Measurements from ENCODE around the gene EZH2.

Gene EZH2

DNA sequence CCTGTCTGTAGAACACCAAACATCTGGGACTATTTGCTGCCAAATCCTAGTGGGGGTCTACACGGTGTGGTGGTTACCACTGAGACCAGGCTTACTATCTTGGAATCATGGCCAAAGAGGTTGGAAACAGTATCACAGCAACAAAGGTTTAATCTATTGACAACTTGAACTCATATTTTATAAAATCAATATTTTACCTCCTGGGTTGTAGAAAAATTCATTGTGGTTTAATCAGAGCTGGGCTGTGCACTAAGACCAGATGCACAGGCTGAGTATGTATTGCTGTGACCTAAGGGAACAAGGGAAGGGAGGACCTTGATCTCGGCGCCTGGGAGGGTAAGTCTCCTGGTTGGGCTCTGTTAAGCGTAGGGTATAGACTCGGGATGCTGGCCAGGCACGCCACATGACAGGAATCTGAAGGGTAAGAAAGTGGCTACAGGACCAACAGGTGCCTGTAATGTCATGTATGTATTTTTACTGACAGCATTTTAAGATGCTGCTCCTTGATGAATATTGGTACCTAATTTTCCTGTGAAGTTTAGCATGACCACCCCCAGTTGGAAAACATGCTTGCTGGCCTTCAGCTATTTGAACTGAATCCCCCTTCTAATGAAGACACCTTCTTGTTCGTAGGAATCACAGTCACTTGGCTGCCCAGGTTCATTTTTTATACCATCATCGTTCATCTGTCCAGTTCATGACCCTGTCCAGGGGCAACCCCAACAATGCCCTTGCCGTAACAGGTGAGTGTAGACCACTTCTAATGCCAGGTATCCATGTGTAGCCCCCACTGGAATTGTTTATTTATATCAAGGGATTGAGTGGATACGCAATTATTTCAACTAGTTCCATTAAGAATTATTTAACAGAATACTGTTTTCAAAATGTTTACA, 79.5 kb downstream of the EZH2 start:
- DNase-seq (ENCODE audit: low read depth) = no peak

DNA sequence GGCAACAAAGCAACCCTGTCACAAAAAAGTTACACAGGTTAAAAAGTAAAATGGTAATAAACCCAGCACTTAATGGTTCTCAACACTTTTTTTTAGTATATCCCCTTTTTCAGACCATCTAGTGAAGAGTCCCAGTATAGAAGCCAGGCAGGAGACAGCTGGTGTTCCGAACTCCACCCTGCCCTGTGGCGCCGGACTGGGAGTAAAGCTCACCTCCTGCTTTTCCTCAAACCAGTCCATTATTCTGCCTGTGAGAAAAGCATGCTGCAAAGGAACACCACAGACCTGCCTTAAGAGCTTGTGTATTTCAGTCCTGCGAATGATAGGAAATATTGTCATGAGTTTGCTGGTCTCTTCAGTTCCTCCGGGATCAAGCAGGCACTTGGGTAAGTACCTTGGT, 81.0 kb downstream of the EZH2 start:
- DNase-seq (ENCODE audit: low read depth) = no peak

DNA sequence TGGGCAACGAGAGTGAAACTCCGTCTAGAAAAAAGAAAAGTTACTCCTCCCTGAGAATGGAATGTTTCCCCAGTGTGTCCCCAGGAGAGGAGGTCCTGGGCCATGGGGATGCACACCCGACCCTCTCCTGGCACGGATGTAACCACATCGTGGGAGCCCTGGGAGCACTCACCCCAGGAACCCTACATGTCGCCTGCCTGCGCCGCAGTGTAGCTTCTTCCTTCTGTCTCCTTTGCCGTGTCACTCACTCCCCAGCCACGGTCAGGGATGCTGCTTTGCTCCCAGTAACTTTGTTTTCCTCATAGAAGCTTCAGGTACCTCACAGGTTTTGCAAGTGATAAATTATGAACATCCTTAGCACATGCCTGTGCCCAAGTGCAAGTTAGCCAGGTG, 82.0 kb downstream of the EZH2 start:
- DNase-seq (ENCODE audit: low read depth) = no peak

- DNase-seq (ENCODE audit: low read depth) = no peak
Observed at GRCh38 chr7:148800677-148801076, 83.4 kb downstream of the EZH2 start.

DNA sequence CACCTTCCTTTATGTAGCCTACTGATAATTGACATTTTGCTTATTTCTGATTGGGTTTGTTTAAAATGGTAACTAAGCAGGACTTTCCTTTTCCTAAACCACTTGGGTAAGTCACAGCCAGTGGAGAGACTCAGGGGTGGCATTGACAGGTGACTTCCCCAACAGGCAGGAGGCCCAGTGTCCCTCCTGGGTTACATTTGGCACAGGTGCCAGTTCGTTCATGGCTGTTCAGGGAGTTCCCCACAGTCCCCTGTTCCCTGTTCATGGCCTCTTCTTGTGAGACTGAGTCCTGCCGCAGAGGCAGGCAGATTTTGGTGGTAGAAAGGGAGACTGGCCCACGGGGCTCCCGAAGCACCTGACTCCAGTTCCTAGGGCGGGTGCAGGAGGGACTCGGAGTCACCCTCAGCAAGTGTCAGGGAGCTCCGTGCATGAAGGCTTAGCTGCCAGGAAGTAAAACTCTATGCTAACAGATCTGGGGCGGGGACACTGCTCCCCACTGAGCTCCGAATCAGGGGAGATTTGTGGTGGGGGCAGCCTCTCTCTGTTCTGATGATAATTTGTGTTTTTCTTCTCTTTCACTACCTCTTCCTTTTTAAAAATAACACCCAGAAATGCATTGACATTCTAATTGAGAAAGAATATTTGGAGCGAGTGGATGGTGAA, 84.1 kb downstream of the EZH2 start:
- DNase-seq (ENCODE audit: low read depth) = no peak

- DNase-seq (ENCODE audit: low read depth) = no peak
Observed at GRCh38 chr7:148796841-148797240, 87.2 kb downstream of the EZH2 start.

- DNase-seq (ENCODE audit: low read depth) = no peak
Observed at GRCh38 chr7:148794476-148794875, 89.6 kb downstream of the EZH2 start.

DNA sequence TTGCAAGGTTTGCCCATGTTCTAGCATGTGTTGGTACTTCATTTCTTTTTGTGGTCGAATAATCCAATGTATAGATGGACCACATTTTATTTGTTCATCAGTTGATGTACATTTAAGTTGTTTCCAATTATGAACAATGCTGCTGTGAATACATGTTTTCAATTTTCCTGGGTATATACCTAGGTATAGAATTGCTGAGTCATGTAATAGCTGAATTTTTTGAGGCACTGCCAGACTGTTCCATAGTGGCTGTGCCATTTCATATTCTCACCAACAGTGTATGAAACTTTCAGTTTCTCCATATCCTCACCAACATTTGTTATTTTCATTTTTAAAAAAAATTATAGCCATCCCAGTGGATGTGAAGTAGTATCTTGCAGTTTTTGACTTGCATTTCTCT, 90.5 kb downstream of the EZH2 start:
- no peak for DNase-seq (ENCODE audit: low read depth)

DNA sequence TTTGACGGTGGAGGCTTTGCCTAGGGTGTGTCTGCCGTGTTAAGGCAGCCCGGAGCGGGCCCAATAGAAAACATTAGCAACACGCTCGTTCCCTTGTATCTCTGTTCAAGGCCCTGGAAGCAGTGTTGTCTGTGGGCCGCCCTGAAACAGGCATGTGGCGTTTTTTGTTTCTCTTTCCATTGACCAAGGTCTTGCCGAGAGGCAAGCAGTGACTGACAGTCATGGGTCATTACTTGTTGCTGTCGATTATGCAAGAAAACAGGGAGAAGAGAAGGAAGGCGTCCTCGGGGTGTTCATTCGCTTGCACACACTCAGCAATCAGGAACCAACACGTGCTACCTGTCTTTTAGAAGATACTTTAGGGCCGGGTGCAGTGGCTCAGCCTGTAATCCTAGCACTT, 92.5 kb downstream of the EZH2 start:
- DNase-seq (ENCODE audit: low read depth) = no peak

- no peak for DNase-seq (ENCODE audit: low read depth)
Observed at GRCh38 chr7:148790850-148791249, 93.2 kb downstream of the EZH2 start.

GRCh38 chr7:148790131-148790726, 93.9 kb downstream of the EZH2 start:
- no peak for DNase-seq (ENCODE audit: low read depth)

DNA sequence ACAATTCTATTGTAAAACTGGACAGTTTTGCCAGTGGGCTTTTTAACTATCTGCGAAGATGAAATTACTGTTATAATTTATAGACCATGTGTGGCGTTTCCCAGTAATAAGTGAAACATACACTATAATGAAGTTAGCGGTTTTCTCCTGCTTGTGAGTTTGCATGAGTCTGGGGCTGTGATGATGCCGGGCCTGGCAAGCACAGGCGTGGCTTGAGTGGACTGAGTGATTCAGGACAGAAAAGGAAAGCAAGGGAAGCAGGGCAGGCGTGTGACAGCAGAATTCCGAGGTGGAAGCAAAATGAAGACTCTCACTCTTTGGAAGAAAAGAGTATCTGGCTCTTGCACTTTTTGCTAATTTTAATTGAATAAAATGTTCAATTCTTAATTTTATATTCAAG, 94.9 kb downstream of the EZH2 start:
- DNase-seq (ENCODE audit: low read depth) = no peak

DNA sequence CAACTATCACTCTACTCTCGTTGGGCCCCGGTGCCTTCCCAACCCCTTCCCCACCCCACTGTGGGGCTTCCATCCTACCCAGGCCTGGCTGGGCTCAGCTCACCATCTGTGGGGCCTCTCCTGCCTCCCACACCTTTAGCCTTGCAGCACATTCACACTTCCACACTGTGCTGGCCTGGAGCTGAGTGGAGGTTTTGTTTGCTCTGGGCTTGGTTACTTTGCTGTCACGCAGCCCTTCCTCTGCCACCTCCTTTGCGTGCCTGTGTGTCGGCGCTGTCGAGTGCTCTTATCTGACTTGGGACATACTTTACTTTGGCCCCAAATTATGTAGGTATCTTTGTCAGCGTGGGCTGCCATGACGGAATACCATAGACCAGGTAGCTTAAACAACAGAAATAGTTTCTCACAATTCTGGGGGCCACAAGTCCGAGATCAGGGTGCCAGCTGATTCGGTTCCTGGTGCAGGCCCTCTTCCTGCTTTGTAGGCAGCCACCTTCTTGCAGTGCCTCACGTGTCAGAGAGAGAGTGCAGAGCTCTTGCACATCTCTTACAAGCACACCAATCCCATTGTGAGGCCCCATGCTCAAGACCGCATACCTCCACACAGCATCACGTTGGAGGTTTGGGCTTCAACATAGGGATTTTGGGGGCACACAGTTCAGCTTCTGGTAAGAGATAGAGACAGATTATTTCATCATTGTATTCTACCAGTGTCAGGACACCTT, 96.4 kb downstream of the EZH2 start:
- DNase-seq (ENCODE audit: low read depth) = no peak

- no peak for DNase-seq (ENCODE audit: low read depth)
Observed at GRCh38 chr7:148783801-148784527, 100.1 kb downstream of the EZH2 start.

DNA sequence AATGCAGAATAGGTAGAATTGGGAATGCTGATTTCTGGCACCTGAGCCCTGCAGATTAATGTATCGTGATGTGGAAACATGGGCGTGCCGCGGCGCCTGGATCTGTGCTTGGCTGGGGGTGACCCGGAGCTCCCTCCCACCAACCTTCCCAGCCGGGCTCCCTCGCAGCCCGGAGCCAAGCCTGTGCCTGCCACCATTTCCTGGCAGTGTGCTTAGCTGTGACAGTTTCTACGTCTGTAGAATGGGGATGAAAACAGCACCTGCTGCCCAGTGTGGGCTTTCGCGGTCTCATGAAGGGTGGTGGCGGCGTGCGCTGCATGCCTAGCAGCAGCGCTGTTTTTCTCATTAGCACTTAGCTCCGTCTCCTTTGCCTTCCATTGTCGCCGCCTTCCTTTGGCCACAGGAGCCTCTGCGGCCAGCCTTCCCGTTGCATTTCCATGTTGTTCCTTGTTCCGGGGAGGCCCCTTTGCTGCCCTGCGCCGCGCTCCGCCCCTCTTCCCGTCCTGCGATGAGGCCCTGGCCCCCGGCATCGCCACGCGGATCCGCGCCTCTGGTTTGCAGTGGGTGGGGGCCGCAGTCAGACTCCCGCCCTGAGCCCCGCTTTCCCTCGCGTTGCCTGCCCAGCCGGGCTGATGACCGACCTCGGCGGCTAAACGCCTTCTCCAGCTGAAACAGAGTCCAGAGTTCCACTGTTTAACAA, 101.2 kb downstream of the EZH2 start:
- no peak for DNase-seq (ENCODE audit: low read depth)

GRCh38 chr7:148774471-148774870, 109.6 kb downstream of the EZH2 start:
- no peak for DNase-seq (ENCODE audit: low read depth)

DNA sequence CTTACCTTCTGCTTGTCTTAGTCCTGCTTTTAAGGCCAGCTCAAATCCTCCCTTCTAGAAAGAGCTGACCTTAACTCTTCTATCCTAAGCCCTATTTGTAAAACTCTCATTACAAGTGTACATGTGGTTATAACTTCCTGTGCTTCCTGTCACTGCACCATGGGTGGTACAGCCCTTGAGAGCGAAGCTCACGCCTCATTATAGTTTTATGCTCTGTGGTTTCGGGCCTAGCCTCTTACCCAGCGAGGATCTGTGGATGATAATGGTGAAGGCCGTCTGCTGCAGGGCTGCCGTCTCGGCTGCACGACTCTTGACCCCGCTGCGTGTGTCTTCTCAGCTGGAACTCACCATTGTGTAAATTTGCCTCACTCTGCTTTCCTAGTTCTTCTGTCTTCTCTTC, 110.8 kb downstream of the EZH2 start:
- no peak for DNase-seq (ENCODE audit: low read depth)

GRCh38 chr7:148772297-148773089, 111.6 kb downstream of the EZH2 start:
- peak; percentile 48 for DNase-seq (ENCODE audit: low read depth)

DNA sequence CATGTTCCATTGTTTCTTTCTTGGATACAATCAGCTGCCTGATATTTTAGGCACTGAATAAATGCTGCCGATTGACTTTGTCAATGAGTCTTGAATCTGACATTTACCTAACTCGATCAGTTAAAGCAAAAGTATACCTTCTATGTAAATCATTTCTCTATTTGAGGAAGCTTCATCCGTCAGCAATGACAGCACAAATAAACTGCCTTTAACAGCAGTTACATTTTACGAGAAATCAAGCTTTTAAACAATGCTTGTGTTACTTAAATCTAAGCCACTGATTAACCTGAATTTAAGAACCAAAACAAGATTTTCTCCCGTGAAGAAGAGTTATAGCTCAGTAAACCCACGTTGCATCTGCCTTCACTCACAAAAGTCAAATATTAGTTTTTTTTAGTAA, 114.1 kb downstream of the EZH2 start:
- DNase-seq (ENCODE audit: low read depth) = no peak

GRCh38 chr7:148763622-148764021, 120.5 kb downstream of the EZH2 start:
- DNase-seq (ENCODE audit: low read depth) = no peak

Measured in stimulated activated CD4-positive, alpha-beta T cell treated with anti-CD3 and anti-CD28 coated beads, Interleukin-2, amount 100 ng/mL, for 4 hours (primary cell).